GM18526 (cell line): ENCODE results near the gene NBEAL2.

ENCODE experiments used
- POLR2A ChIP-seq: IDR thresholded peaks from 3 replicates; pipeline ENCODE4 v1.6.1; 2011; ENCODE audit not compliant: insufficient read length; ENCODE audit errors: extremely low read depth

NBEAL2 gene

GRCh38 chr3:47047673-47048072 lies 68.2 kb downstream of the NBEAL2 start:
- TF ChIP-seq POLR2A, result no peak

DNA sequence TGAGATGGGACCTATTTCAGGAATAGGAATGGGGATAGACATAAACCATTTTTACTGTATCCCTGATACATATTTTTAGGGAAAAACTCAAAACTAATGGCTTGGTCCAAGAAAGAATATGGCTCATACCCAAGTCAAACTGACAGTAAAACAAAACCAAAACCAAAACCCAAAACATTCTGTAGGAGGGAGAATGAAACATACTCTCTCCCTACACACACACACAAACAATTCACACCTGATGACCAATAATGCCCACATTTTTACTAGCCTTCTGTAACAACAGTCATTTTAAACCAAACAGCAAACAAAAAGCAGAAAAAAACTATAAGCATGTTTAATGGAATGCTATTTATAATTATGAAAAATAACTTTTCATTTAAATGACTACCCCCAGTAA lies 74.9 kb downstream of the NBEAL2 start:
- no peak for TF ChIP-seq POLR2A

DNA sequence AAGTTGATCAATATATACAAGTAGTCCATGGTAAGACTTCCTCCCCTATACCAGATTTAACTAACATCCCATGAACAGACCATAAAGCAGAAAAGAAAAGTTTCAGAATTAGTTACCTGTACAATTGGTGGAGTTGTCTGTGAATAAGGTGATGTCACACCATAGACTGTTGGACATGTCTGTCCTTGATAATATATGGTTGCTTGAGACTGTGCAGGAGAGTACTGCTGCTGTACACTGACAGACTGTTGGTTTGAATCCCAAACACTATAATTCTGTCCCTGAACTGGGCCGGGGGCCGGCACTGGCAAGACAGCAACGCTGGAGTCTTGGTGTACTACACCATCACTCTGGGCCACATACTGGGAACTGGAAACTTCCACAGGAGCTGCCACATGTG lies 77.2 kb downstream of the NBEAL2 start:
- no peak for TF ChIP-seq POLR2A

DNA sequence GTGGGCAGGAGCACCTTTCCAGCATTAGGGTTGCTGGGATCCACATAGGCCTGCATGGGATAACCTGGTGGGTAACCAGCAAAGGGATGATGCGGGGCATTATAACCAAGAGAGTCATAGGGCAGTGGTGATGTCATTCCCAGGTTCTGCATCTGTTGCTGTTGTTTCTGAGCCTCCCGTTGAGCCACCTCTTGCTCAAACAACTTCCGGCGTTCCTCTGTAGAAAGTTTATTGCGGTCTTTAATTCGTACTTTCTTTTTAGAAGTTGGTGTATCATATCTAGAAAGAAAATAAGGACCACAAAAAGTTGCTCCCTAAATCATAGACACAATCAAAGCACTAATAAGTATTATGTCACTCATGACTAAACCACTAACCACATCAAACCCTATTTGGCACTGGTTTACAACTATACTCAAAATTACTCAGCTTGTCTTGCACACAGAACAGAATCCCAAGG lies 77.8 kb downstream of the NBEAL2 start:
- no peak for TF ChIP-seq POLR2A
